GM20000 (cell line): ENCODE data around the gene ARHGAP44.
"Not testable (repeated sequence)": the region's sequence is repeated elsewhere in the genome, so short reads cannot be mapped to it uniquely, and the experiment has no call there.

Experiments used
- DNase-seq: peaks from one replicate; pipeline ENCODE4 v3.0.0; 2012; ENCODE audit warnings: low spot score
- TF ChIP-seq, protein P1 (sequence below): IDR thresholded peaks from 2 replicates; pipeline ENCODE4 v1.5.1; 2012; ENCODE audit warnings: mild to moderate bottlenecking, control low read depth; ENCODE audit errors: extremely low read depth, missing control alignments

The ARHGAP44 gene

DNA sequence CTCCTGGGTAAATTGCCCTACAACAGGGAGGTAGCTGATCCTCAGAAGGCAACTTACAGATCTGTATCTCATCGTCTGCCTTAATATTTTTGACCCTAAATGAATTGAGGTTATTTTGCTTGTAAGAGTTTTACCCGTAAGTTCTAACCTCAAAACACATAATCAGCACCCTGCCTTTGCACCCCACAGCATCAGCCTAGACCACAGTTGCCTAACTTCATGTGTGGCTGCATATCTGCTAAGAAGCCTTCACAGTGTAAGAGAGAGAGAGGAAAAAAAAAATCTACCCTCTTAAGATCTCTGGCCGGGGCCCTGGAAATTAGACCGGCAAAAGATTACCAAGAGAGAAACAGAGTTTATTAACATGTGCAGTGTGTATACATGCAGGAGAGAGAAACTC is 76.9 kb downstream of the ARHGAP44 start:
- TF ChIP-seq, protein P1, sequence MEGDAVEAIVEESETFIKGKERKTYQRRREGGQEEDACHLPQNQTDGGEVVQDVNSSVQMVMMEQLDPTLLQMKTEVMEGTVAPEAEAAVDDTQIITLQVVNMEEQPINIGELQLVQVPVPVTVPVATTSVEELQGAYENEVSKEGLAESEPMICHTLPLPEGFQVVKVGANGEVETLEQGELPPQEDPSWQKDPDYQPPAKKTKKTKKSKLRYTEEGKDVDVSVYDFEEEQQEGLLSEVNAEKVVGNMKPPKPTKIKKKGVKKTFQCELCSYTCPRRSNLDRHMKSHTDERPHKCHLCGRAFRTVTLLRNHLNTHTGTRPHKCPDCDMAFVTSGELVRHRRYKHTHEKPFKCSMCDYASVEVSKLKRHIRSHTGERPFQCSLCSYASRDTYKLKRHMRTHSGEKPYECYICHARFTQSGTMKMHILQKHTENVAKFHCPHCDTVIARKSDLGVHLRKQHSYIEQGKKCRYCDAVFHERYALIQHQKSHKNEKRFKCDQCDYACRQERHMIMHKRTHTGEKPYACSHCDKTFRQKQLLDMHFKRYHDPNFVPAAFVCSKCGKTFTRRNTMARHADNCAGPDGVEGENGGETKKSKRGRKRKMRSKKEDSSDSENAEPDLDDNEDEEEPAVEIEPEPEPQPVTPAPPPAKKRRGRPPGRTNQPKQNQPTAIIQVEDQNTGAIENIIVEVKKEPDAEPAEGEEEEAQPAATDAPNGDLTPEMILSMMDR: no peak
- no peak for DNase-seq

- TF ChIP-seq, protein P1: no peak
- no peak for DNase-seq
Observed at GRCh38 chr17:12867726-12868125, 78.4 kb downstream of the ARHGAP44 start.

- DNase-seq: not testable (repeated sequence)
Observed at GRCh38 chr17:12873415-12874125, 84.3 kb downstream of the ARHGAP44 start.

DNA sequence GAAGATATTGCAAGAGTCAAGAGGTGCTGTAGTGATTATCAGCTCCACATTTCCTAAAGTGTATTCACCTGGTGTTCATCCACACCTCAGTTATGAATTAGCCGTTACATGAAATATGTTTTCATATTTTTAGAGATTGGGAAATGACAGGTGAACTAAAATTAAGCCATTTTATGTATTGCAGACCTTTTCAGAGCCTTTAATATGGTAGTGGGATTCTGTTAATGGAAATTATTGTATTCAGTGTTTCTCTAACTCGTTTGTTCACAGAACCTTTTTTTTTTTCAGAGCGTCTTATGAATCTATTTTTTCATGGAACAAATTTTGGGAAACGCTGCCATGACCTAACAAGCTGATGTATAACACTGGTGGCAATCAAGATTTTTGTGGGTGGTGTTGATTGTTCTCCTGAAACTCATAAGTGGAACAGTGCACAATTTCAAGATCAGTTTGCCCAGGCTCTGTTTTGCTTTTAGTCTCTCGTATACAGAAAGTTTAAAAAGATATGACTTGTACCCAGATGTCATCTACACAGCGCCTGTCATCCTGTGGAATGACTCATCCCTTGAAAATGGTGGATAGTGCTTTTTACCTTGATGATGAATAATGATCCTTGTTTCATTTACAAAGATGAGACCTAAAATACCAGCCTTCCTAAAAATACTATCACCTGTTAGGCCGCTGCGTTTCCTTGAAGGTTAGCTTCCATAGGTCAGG is 88.8 kb downstream of the ARHGAP44 start:
- TF ChIP-seq, protein P1: no peak
- no peak for DNase-seq

- not testable (repeated sequence) for DNase-seq
Observed at GRCh38 chr17:12879096-12879495, 89.8 kb downstream of the ARHGAP44 start.

DNA sequence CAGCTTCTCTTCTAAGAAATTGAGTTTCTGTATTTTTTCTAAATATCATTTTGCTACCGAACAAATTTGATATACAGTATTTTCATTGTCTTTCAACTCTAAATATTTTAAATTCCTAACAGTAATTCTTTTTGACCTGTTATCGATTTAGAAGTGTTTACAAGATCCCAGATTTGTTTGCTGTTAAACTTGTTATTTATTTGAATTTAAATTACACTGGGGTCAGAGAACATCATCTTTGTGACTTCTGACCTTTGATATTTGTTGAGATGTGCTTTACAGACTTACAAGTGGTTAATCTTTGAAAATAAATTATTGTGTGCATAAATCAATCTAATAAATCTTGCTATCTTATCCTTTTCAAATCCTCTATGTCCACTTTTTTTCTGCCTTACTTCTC is 94.2 kb downstream of the ARHGAP44 start:
- TF ChIP-seq, protein P1: no peak

DNA sequence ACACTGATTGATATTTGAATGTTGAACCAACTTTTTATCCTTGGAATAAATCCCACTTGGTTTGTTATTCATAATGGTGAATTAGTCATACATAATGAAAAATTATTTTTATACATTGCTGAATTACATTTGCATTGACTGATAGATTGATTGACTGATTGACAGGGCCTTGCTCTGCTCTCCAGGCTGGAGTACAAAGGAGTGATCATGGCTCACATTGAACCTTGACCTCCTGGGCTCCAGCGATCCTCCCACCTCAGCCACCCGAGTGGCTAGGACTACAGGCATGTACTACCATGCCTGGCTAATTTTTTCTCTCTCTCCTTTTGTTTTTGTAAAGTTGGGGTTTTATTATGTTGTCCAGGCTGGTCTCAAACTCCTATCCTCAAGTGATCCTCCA is 97.8 kb downstream of the ARHGAP44 start:
- no peak for DNase-seq
- TF ChIP-seq, protein P1: no peak

More for the DNA sequence above, 94.2 kb downstream of the ARHGAP44 start:
- DNase-seq: no peak

GRCh38 chr17:12896180-12896785 is 107.0 kb downstream of the ARHGAP44 start:
- DNase-seq: no peak
- TF ChIP-seq, protein P1: no peak
